DOHH2 (cell line): Measurements from ENCODE around the gene FAM120A.

Source experiments
- H3F3A ChIP-seq: fragments of 200-600 bp; sonication (generic), shearing (Covaris generic); 2 replicates; pipeline ENCODE4 v1.6.0; 2016; ENCODE audit warnings: antibody characterized with exemption, mild to moderate bottlenecking; ENCODE audit not compliant: control insufficient read depth, insufficient read depth
- H3K27ac ChIP-seq: fragments of 200-600 bp; sonication (generic); 2 replicates; pipeline ENCODE4 v1.5.1; 2014; ENCODE audit warnings: low read depth, mild to moderate bottlenecking, low read length, moderate library complexity
- H3K27me3 ChIP-seq: fragments of 200-600 bp; sonication (generic); 2 replicates; pipeline ENCODE4 v1.6.1; 2014; ENCODE audit warnings: mild to moderate bottlenecking, low read length, mixed read lengths; ENCODE audit not compliant: control insufficient read depth
- H3K36me3 ChIP-seq: fragments of 200-600 bp; sonication (generic); 2 replicates; pipeline ENCODE4 v1.6.1; 2014; ENCODE audit warnings: mild to moderate bottlenecking, low read length, moderate library complexity, mixed read lengths; ENCODE audit not compliant: control insufficient read depth
- H3K4me1 ChIP-seq: fragments of 200-600 bp; sonication (generic); 2 replicates; pipeline ENCODE4 v1.6.1; 2014; ENCODE audit warnings: mild to moderate bottlenecking, low read length, mixed read lengths; ENCODE audit not compliant: control insufficient read depth
- H3K4me2 ChIP-seq: fragments of 200-600 bp; sonication (generic); 2 replicates; pipeline ENCODE4 v1.6.0; 2014; ENCODE audit warnings: mild to moderate bottlenecking, low read length, moderate library complexity
- H3K4me3 ChIP-seq: fragments of 200-600 bp; sonication (generic); 2 replicates; pipeline ENCODE4 v1.5.1; 2014; ENCODE audit warnings: mild to moderate bottlenecking, low read length, mixed read lengths
- H3K79me2 ChIP-seq: fragments of 200-600 bp; sonication (generic); 2 replicates; pipeline ENCODE4 v1.6.1; 2014; ENCODE audit warnings: mild to moderate bottlenecking, low read length, mixed read lengths; ENCODE audit not compliant: control insufficient read depth
- H3K9me2 ChIP-seq: fragments of 200-600 bp; sonication (generic); replicated peaks from 2 replicates; pipeline ENCODE4 v1.6.1; 2014; ENCODE audit warnings: mild to moderate bottlenecking, low read length, mixed read lengths; ENCODE audit not compliant: control insufficient read depth
- H3K9me3 ChIP-seq: fragments of 200-600 bp; sonication (generic); 2 replicates; pipeline ENCODE4 v1.6.1; 2014; ENCODE audit warnings: antibody characterized with exemption, low read length, mixed read lengths; ENCODE audit not compliant: control insufficient read depth, insufficient read depth
- H4K20me1 ChIP-seq: fragments of 200-600 bp; sonication (generic); 2 replicates; pipeline ENCODE4 v1.6.0; 2014; ENCODE audit warnings: low read depth, mild to moderate bottlenecking, antibody characterized with exemption, low read length, moderate library complexity; ENCODE audit not compliant: control insufficient read depth, insufficient read depth
- CTCF ChIP-seq: fragments of 200-600 bp; sonication (generic); IDR thresholded peaks from one replicate; pipeline ENCODE4 v1.5.1; 2014; ENCODE audit warnings: antibody characterized with exemption, mild to moderate bottlenecking, low read depth, low read length; ENCODE audit not compliant: poor library complexity, severe bottlenecking
- EZH2phosphoT487 ChIP-seq: fragments of 200-600 bp; sonication (generic); IDR thresholded peaks from 2 replicates; pipeline ENCODE4 v1.6.1; 2017; ENCODE audit warnings: borderline replicate concordance, mild to moderate bottlenecking, antibody characterized with exemption, low read length, moderate library complexity, mixed read lengths

FAM120A gene

GRCh38 chr9:93488244-93488643, 36.8 kb downstream of the FAM120A start:
- Histone ChIP-seq H3K36me3 (peaks cover 86% of the 10 kb centered on the region), H4K20me1 (0 out of 2 replicates have a peak, but pooled peaks cover 5% of the 10 kb centered on the region), H3F3A (no peaks in the 10 kb centered on the region), H3K9me3 (no peaks in the 10 kb centered on the region), H3K4me3 (no peak overlapping the region), H3K9me2 (no peaks in the 10 kb centered on the region), H3K79me2 (peaks cover 92% of the 10 kb centered on the region), H3K4me2 (no peak overlapping the region), H3K4me1 (peaks cover 6% of the 10 kb centered on the region; the same call in 1 of the 2 replicates), H3K27ac (no peak overlapping the region), H3K27me3 (no peaks in the 10 kb centered on the region)
- TF ChIP-seq CTCF = no peak
- no peak for TF ChIP-seq EZH2phosphoT487

- Histone ChIP-seq H3K4me3 (no peak overlapping the region), H3F3A (no peaks in the 10 kb centered on the region), H3K9me2 (no peaks in the 10 kb centered on the region), H3K4me1 (peaks cover 6% of the 10 kb centered on the region; the same call in 1 of the 2 replicates), H4K20me1 (0 out of 2 replicates have a peak, but pooled peaks cover 10% of the 10 kb centered on the region), H3K36me3 (peaks cover 97% of the 10 kb centered on the region), H3K4me2 (no peak overlapping the region), H3K27ac (no peak overlapping the region), H3K9me3 (no peaks in the 10 kb centered on the region), H3K27me3 (no peaks in the 10 kb centered on the region), H3K79me2 (peaks cover 96% of the 10 kb centered on the region)
- TF ChIP-seq CTCF (no peak), EZH2phosphoT487 (no peak)
Observed at GRCh38 chr9:93491593-93492232, 40.2 kb downstream of the FAM120A start.

GRCh38 chr9:93492327-93492726, 40.8 kb downstream of the FAM120A start:
- H3K36me3 ChIP-seq = peaks cover 97% of the 10 kb centered on the region
- H4K20me1 ChIP-seq = 0 out of 2 replicates have a peak, but pooled peaks cover 10% of the 10 kb centered on the region
- no peaks in the 10 kb centered on the region for H3K27me3 ChIP-seq
- H3K4me3 ChIP-seq = no peak overlapping the region
- no peak overlapping the region for H3K27ac ChIP-seq
- H3K4me1 ChIP-seq = peaks cover 6% of the 10 kb centered on the region; the same call in 1 of the 2 replicates
- no peak overlapping the region for H3K4me2 ChIP-seq
- peaks cover 92% of the 10 kb centered on the region for H3K79me2 ChIP-seq
- TF ChIP-seq EZH2phosphoT487 (no peak), CTCF (no peak)
- no peaks in the 10 kb centered on the region for H3K9me3 ChIP-seq
- no peaks in the 10 kb centered on the region for H3K9me2 ChIP-seq
- no peaks in the 10 kb centered on the region for H3F3A ChIP-seq
